HepG2 (cell line): ENCODE measurements around the gene SOX8. TPM values are rescaled to one million over a fixed set of nuclear protein-coding genes. Genes with fewer than 3 reads are reported as not detected.

ENCODE experiments used
- ATAC-seq: fragments of 200-7000 bp; cut with Tn5 transposase; 3 replicates; pipeline ENCODE4 v1.9.1; 2020; ENCODE audit warnings: mild to moderate bottlenecking, moderate library complexity
- BruUV-seq: library from RNA; stranded (reverse); fragments of 400-500 nt; replicated peaks from 2 replicates; lab custom pipeline; 2021; lab: Mats Ljungman, UMichigan
- CTCF ChIA-PET: fragments of 300-600 bp; formaldehyde crosslinking; extraction: SDS; loops from one replicate; lab custom pipeline; 2021; ENCODE audit warnings: low total read pairs, inconsistent platforms, low intra/inter-chr PET ratio; lab: Yijun Ruan, JAX
- POLR2A ChIA-PET: fragments of 350-600 bp; sonication (Branson Sonifier 250); formaldehyde crosslinking; loops from one replicate; lab custom pipeline; 2020; ENCODE audit warnings: antibody characterized with exemption, inconsistent platforms; lab: Yijun Ruan, JAX
- DNase-seq: peaks from one replicate; pipeline ENCODE4 v3.0.0-alpha.2; 2015; ENCODE audit warnings: low spot score
- FAIRE-seq: peaks from 3 replicates; lab custom pipeline; 2011; peaks lifted over from hg19 to GRCh38; lab: Jason Lieb, UNC
- H2AFZ ChIP-seq: one replicate; pipeline ENCODE4 v1.6.1; 2011; ENCODE audit warnings: low read length, inconsistent platforms
- H3K27ac ChIP-seq: fragments of 300-600 bp; 3 replicates; pipeline ENCODE4 v1.8.0; 2011; ENCODE audit warnings: mixed run types, mild to moderate bottlenecking, mixed read lengths, low read length, inconsistent platforms; ENCODE audit not compliant: insufficient read depth; ENCODE audit errors: extremely low read length
- H3K27me3 ChIP-seq, 2 experiments: fragments of 200-600 bp in 1 of 2; 2 replicates in 1 of 2; 3 replicates in 1 of 2; pipeline versions ENCODE4 v1.6.0 to v1.8.0; 2011; ENCODE audit warnings: low read length in 2 of 2, mild to moderate bottlenecking in 2 of 2, moderate library complexity in 2 of 2, inconsistent platforms in 1 of 2; ENCODE audit not compliant: insufficient read depth in 2 of 2, control insufficient read depth in 1 of 2
- H3K36me3 ChIP-seq, 2 experiments: fragments of 200-600 bp in 1 of 2; replicated peaks in 1 of 2; 2 replicates in 1 of 2; 3 replicates in 1 of 2; pipeline versions ENCODE4 v1.5.1 to v1.8.0; 2011; ENCODE audit warnings: low read length in 2 of 2, inconsistent platforms in 1 of 2; ENCODE audit not compliant: insufficient read depth in 2 of 2, control insufficient read depth in 1 of 2
- H3K4me1 ChIP-seq: 2 replicates; pipeline ENCODE4 v1.5.1; 2012; ENCODE audit warnings: low read length, inconsistent platforms; ENCODE audit not compliant: insufficient read depth
- H3K4me2 ChIP-seq: 2 replicates; pipeline ENCODE4 v1.6.0; 2011; ENCODE audit warnings: low read depth, low read length, inconsistent platforms
- H3K4me3 ChIP-seq, 3 experiments: fragments of 200-600 bp in 1 of 3; sonication (generic), shearing (Covaris generic) in 1 of 3; replicated peaks in 1 of 3; 2 replicates each; pipeline ENCODE4 v1.5.1; 2011 to 2016; ENCODE audit warnings: low read length in 3 of 3, inconsistent platforms in 2 of 3, low read depth in 2 of 3, mild to moderate bottlenecking in 2 of 3, control low read depth in 1 of 3, mixed read lengths in 1 of 3; ENCODE audit not compliant: insufficient read depth in 1 of 3
- H3K79me2 ChIP-seq: one replicate; pipeline ENCODE4 v1.6.1; 2011; ENCODE audit warnings: low read length, inconsistent platforms; ENCODE audit not compliant: insufficient read depth
- H3K9ac ChIP-seq: 2 replicates; pipeline ENCODE4 v1.6.0; 2011; ENCODE audit warnings: mild to moderate bottlenecking, low read depth, low read length, inconsistent platforms; ENCODE audit not compliant: insufficient read depth
- H3K9me3 ChIP-seq: 2 replicates; pipeline ENCODE4 v1.5.1; 2012; ENCODE audit warnings: mild to moderate bottlenecking, low read length
- H4K20me1 ChIP-seq: 2 replicates; pipeline ENCODE4 v1.6.0; 2011; ENCODE audit warnings: inconsistent platforms, mild to moderate bottlenecking, low read length, moderate library complexity; ENCODE audit not compliant: insufficient read depth
- CTCF ChIP-seq: sonication (generic); formaldehyde crosslinking; IDR thresholded peaks from 2 replicates; pipeline ENCODE4 v1.5.0; 2020; ENCODE audit warnings: mild to moderate bottlenecking, missing genetic modification reagents, moderate library complexity
- GLMP ChIP-seq: sonication (generic); formaldehyde crosslinking; IDR thresholded peaks from 2 replicates; pipeline ENCODE4 v1.9.0; 2021; ENCODE audit warnings: missing genetic modification reagents, mild to moderate bottlenecking, borderline replicate concordance
- HMGXB4 ChIP-seq, 2 experiments: sonication (generic) in 1 of 2; formaldehyde crosslinking in 1 of 2; IDR thresholded peaks; 2 replicates each; pipeline versions ENCODE4 v1.4.0 to v1.6.1; 2018 to 2020; ENCODE audit warnings: missing genetic modification reagents in 2 of 2, borderline replicate concordance in 1 of 2, low read depth in 1 of 2, mild to moderate bottlenecking in 1 of 2, missing biosample characterization in 1 of 2
- HOXA3 ChIP-seq: sonication (generic); formaldehyde crosslinking; IDR thresholded peaks from 2 replicates; pipeline ENCODE4 v1.5.0; 2020; ENCODE audit warnings: missing genetic modification reagents
- MAX ChIP-seq: IDR thresholded peaks from 2 replicates; pipeline ENCODE4 v1.6.1; 2012; ENCODE audit warnings: inconsistent platforms
- MBNL3 ChIP-seq: fragments of 250-450 bp; sonication (Bioruptor Pico); conservative IDR thresholded peaks from 2 replicates; pipeline ENCODE4 v1.8.0; 2022; ENCODE audit warnings: mild to moderate bottlenecking, inconsistent platforms
- ZNF362 ChIP-seq: sonication (generic); formaldehyde crosslinking; IDR thresholded peaks from 2 replicates; pipeline ENCODE4 v1.4.0; 2020; ENCODE audit warnings: missing genetic modification reagents, mild to moderate bottlenecking, borderline replicate concordance
- ZNF670 ChIP-seq: sonication (generic); formaldehyde crosslinking; IDR thresholded peaks from 2 replicates; pipeline ENCODE4 v1.8.0; 2022; ENCODE audit warnings: mild to moderate bottlenecking, missing genetic modification reagents, borderline replicate concordance
- ZNF761 ChIP-seq: sonication (generic); formaldehyde crosslinking; conservative IDR thresholded peaks from 2 replicates; pipeline ENCODE4 v1.4.0; 2020; ENCODE audit warnings: mild to moderate bottlenecking, missing genetic modification reagents
- WGBS: methylation state at CpG from one replicate; pipeline ENCODE4 v1.1.6; 2017; ENCODE audit warnings: low lambda C conversion rate; 5-methylcytosine and 5-hydroxymethylcytosine counted together
- in situ Hi-C: cut with HindIII; loops from 2 replicates; pipeline ENCODE4 v1.10.0; 2017; ENCODE audit warnings: low pct_unique_long_range_greater_than_20kb; ENCODE audit not compliant: extremely low pct_ligation_motif_present
- intact Hi-C: fragments of 100-400 bp; cut with micrococcal nuclease; formaldehyde crosslinking; loops from one replicate; pipeline ENCODE4 v1.10.0; 2022; ENCODE audit not compliant: unreplicated experiment
- polyA plus RNA-seq, 8 experiments: library from polyadenylated mRNA; depleted of rRNA in 3 of 8; stranded (reverse) in 7 of 8; unstranded in 1 of 8; fragments of >200 nt; fragmentation: Illumina TruSeq in 4 of 8; extraction: Trizol in 4 of 8; gene quantifications; 2 replicates each; pipeline versions ENCODE4 v1.2.1 to v1.2.3, GENCODE V29; 2011 to 2016; ENCODE audit warnings: low read depth in 4 of 8, missing spikeins in 1 of 8, mixed read lengths in 1 of 8; ENCODE audit not compliant: insufficient read depth in 1 of 8
- total RNA-seq, 5 experiments: library from RNA; depleted of rRNA; stranded (reverse); fragments of >200 nt; fragmentation: Illumina TruSeq; extraction: Trizol; gene quantifications; 2 replicates each; pipeline ENCODE4 v1.2.3, GENCODE V29; 2016; ENCODE audit warnings: low read depth in 1 of 5

The SOX8 gene
- total and polyA plus RNA-seq, 2 of the 13 experiments (the other 11 are each of a cell fraction or from before 2014, with no cell fraction given) = 0.20 to 0.28 TPM

- TF ChIP-seq MAX = no peak
- no peak for TF ChIP-seq ZNF670
- Histone ChIP-seq H3K4me2 (no peak overlapping the region), H3K4me3 (no peak overlapping the region), H3K36me3 (no peaks in the 10 kb centered on the region), H2AFZ (no peak overlapping the region), H3K27me3 (peaks cover 34 to 90% of the 10 kb centered on the region in 2 experiments), H3K9ac (no peak overlapping the region), H3K9me3 (no peaks in the 10 kb centered on the region), H3K79me2 (no peaks in the 10 kb centered on the region), H4K20me1 (peaks cover 5% of the 10 kb centered on the region; the same call in 1 of the 2 replicates), H3K27ac (no peak overlapping the region), H3K4me1 (no peaks in the 10 kb centered on the region)
- no peak for ATAC-seq
- ChIA-PET CTCF (no interaction called here), POLR2A (no interaction called here)
- no CpG with 5 or more reads among the region's 19 CpGs for WGBS
- in situ Hi-C loops = no loop called here
- FAIRE-seq = no peak
- intact Hi-C loops = no loop called here
- no TSS peak for BruUV-seq
- no peak for DNase-seq
These were observed 30.6 kb downstream of the SOX8 start for GRCh38 chr16:1012135-1012534.

- ATAC-seq (0 out of 3 replicates have a peak, but pooled peaks have one; percentile 11), FAIRE-seq (no peak), DNase-seq (no peak)
- peaks cover 5% of the 10 kb centered on the region; the same call in 1 of the 2 replicates for H4K20me1 ChIP-seq
- in situ Hi-C loops = no loop called here
- no peak overlapping the region for H3K9ac ChIP-seq
- H3K27ac ChIP-seq = no peak overlapping the region
- H3K27me3 ChIP-seq = peaks cover 27 to 87% of the 10 kb centered on the region in 2 experiments
- no peak overlapping the region for H3K4me2 ChIP-seq
- no peaks in the 10 kb centered on the region for H3K9me3 ChIP-seq
- BruUV-seq = no TSS peak
- H2AFZ ChIP-seq = no peak overlapping the region
- no peaks in the 10 kb centered on the region for H3K4me1 ChIP-seq
- CTCF ChIA-PET = no interaction called here
- no peaks in the 10 kb centered on the region for H3K79me2 ChIP-seq
- intact Hi-C loops = no loop called here
- 28% methylated on average over 5 of the region's 28 CpGs for WGBS
- POLR2A ChIA-PET = no interaction called here
- no peaks in the 10 kb centered on the region for H3K36me3 ChIP-seq
- H3K4me3 ChIP-seq = no peak overlapping the region
- TF ChIP-seq HMGXB4 (CRISPR knock-in tag; IDR thresholded peaks at IDR 0.05; ENCODE audit: borderline replicate concordance in 1 of 2, low read depth in 1 of 2) = no peak
- no peak for TF ChIP-seq ZNF362 (CRISPR knock-in tag)
- no peak for TF ChIP-seq GLMP (CRISPR knock-in tag)
- TF ChIP-seq MBNL3 = no peak
- no peak for TF ChIP-seq ZNF761 (CRISPR knock-in tag)
- TF ChIP-seq HOXA3 (CRISPR knock-in tag) = no peak
- peak; percentile 29; the same call in 1 of the 2 replicates for TF ChIP-seq CTCF (CRISPR knock-in tag)
These were observed 31.4 kb downstream of the SOX8 start for GRCh38 chr16:1012722-1013592.
